Measurements from ENCODE around the gene SALL2.

Gene SALL2

DNA sequence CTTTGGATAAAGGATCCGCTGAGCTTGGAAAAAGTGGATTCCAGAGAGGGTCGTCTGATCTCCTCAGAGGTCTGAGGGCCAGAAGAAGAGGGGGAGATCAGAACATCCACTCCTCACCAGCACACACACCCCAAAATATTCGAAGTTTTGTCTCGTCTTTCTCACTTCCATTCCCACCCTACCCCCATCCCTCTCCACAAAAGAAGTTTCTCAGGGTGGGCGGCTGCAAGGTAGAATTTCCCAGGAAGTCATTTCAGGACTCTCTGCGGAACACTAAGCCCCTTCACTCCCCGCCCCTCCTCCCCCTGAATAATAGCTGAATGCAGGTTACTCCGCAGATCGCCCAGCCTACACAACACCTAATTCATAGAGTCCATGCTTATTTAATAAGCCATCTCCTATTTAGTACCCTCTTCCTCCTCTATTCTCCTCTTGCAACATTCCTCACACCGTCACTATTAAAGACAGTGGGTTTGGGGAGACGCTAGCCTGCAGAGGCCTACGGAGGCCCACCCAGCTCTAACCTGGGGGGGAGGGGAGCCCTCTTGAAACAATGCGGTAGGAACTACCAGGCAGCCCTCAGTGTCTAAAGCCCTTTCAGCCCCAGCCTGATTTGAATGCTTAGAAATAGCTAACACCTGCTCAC, 649 bp upstream of the SALL2 start:
- no peak for DNase-seq

DNA sequence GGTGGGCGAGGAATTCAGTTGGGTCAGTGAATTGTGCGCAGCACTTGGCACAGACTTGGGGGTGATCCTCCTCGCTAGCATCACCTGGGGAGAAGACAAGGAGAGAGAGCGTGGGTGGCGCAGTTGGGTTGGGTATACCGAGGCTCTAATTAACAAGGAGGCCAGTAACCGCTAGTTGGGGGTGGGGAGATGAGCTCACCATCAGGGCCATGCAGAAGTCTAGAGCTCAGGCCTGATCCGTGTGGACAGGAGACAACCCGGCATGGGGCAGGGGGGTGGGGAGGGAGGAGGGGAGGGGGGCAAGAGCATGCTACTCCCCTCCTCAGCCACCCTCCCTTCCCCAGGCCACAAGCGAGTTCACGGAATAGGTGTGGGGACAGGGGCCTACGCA, 580 bp downstream of the SALL2 start:
- DNase-seq: peak; percentile 29

DNA sequence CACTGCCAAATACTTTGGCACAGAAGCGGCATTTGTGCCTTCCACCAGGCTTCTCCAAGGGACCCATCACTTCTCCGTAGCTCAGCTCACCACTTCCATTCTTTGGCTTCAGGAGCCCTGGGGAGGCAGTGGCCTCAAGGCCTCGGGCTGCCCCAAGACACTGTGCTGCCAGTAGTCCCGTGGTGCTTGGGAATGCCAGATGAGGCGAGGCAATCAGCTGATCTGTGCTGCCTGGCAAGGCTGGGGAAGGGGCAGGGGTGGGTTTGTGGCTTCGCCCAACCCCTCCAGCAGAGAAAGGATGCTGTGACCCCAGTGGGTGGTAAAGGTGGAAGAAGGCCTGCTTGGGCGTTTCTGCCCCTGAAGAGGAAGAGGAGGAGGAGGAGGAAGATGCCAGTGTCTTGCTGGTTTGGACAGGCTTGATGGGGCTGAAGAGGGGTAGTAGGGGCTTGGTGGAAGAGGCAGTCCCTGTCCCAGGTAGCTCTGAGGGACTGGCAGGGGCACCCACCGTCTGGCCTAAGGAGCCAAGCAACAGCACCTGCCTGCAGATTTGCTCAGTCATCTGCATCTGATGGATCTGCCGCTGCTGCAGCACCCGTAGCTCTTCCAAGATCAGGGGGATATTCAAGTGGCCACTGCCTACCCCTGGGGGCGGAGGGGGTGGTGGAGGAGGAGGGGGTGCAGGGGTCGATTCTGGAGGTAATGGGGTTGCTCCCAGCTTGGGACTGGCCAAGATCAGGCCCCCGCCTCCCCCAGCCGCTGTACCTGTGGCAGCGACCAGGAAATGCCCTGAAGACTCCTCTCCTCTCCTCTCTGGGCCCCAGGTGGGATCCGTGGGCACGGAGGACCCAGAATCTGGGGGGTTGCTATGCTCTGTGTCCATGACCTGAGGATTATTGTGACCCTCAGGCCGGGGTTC, 1.3 kb downstream of the SALL2 start:
- DNase-seq: no peak

DNA sequence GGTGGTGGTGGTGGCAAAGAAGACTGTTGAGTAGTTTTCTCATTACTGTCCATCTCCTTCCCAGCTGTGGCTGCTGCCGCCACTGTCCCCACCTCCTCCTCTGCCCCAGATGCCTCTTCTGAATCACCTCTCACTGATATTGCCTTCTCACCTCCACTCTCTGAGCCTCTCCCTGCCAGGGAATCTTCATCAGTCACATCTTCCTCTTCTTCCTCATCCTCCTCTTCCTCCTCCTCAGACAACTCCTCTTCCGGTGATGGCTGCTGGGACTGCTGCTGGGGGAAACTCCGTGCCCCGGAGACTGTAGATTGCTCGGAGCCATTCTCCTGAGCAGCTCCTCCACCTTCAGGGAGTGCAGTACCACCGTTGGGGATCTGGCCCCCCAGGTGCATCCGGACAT, 2.9 kb downstream of the SALL2 start:
- DNase-seq: no peak

DNA sequence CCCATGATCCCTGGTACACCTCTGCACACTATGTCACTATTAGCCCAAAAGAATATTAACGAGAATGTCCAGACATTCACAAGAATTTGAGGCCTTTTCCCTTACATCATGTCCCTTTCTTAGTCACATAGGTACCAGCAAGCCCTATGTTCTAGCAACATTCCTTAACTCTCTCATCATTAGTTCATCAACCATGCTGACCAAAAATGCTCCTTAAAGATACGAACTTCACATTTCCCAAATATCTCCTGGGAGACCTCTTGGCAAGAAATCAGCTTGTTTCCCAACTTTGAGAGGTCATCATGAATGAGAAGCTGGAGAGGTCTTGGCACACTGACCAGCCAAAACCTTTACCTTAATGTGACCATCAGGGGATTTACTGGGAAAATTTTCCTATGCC, 4.6 kb downstream of the SALL2 start:
- DNase-seq: no peak

DNA sequence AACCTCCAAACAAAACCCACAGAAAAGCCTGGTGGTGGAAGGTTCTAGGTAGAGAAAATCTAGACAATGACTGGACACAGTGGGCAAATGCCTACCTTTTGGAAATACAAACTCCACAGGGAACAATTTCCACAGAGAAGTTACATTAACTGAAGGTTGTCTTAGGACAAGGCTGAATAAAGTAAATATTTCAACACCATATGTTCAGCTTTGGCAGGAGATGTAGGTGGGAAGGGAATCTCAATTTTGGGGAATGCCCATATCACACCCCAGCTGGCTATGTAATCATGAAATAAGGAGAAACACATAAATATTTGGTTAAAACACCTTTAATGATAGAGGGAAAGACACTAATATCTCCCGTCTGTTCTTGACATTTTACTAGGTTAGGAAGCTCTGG, 5.4 kb downstream of the SALL2 start:
- DNase-seq: no peak

DNA sequence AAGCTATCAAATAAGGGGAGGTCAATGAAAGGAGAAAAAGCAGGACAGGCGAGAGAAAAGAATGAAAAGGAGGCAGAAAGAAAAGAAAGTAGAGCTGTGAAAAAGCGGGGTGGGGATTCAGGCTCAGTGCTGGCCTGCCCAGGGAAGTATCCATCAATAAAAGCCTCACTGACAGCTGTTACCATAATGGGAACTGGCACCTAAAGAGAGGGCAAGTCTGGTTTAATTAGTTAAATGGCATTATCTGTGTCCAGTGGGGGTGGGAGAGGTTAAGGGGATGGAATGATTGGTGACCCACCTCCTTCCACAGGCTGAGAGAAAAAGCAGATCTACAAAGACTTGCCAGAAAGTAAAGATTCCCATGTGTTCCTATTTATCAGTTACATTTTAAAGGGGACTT, 7.4 kb downstream of the SALL2 start:
- no peak for DNase-seq

DNA sequence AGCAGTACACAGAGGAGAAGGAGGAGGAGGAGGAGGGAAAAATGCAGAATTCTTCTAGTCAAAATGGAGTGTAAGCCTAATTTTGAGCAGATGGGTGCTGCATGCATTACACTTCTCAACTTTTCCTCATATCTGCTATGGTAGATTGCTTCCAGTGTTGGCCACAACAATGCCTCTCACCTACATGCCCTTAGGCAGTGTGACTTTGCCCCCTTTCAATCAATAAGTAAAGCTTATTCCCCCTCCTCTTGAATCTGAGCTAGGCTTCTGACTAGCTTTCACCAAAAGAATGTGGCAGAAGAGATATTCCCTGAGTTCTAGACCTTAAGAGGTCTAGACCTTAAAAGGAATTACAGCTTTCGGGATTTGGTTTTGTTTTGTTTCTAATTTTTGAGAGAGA, 11.8 kb downstream of the SALL2 start:
- DNase-seq: no peak

DNA sequence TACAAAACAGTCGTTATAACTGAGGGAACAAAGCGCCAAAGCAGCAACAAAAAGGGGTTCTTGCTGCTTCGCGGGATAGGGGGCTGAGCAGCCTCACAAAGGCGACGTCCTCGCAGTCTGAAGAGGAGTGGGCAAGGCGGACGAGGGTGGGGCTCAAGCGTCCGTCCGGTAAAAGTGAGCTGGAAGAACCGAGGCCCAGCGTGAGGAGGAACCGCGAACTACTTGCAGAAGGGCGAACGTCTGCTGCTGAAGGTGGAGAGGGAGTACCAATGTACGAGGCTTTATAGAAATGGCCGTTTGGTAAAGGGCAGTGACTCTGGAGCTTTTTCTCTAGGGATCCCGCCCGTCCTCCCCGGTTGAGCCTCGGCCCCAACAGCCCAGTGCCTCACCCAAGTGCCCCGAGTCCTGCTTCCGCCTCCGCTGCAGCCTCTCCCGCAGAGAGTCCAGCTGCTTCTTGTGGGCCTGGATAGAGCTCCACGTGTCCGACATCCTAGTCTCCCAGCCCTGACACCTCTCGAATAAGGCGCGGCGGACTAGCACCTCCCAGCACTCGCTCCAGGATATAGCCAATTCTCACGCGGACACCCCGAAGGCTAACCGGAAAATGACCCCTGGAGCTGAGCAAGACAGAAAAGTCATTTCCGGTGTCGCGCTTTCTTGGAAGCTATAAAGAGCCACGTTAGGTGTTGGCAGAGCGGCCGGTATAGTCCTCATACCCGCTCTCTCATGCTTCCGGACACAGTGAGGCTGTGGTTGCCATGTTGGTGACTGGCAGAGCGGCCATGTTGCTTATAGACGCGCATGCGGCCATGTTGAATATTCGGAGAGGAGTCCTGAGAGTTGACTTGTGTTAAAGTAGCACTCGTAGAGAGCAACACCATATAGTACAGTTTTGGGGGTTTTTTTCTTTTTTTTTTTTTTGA, 15.2 kb downstream of the SALL2 start, which contains the start of gene METTL3:
Gene METTL3, minus strand, starts transcription at position 606 of the 923 bp plus-strand sequence. Its CDS starts 117 bp downstream, at position 489.
- peak; percentile 99 for DNase-seq

DNA sequence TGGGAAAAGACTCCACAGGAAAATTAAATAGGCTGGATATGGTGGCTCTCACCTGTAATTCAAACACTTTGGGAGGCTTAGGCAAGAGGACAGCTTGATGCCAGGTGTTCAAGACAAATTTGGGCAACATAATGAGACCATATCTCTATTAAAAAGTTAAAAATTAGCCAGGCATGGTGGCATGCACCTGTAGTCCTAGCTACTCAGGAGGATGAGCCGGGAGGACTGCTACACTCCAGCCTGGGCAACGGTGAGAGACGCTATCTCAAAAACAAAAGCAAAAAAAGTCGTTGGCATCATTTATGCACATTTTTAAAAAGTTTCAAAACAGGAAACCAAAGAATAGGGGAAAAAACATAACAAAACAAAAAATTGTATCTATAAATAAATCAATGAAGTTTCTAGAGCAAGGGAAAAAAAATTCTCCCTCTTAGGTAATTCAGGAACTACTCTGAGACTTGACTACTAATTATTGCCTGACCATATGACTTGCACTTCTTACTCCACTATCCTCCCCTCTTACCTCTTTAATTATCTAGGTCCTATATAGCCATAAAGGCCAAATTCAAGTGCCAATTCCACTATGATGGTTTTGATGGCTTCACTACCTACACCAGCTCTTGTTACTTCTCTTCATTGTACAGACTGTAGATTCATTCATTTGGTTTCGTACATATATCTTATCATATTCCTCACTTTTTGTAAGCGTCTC, 16.6 kb downstream of the SALL2 start:
- no peak for DNase-seq

DNA sequence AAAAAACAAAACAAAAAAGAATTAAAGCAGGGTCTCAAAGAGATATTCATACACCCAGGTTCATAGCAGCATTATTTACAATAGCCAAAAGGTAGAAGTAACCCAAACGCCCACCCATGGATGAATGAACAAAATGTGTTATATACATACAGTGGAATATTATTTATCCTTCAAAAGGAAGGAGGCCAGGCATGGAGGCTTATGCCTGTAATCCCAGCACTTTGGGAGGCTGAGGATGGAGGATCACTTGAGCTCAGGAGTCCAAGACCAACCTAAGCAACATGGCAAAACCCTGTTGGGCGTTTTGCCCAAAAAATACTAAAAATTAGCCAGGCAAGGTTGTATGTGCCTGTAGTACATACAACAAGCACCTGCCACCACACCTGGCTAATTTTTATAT, 19.6 kb downstream of the SALL2 start:
- DNase-seq: no peak

DNA sequence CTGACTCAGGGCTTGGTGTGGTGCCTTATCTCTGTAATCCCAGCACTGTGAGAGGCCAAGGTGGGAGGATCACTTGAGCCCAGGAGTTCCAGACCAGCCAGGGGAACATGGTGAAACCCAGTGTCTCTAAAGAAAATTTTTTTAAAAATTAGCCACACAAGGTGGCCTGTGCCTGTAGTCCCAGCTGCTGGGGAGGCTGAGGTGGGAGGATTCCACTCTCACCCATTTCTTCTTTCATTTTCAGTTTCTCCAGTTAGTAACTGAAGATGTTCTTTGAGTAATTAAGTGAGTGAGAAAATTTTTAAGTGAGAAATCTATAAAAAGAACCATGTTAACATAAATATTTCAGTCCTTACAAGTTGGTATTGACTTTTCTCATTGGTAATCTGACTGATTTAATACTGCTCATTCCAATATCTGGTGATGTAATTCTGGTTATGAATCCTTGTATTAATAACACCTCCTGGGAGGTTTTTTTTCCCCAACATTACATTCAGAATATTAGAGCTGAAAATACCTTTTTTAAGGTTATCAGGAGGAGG, 21.1 kb downstream of the SALL2 start:
- no peak for DNase-seq

DNA sequence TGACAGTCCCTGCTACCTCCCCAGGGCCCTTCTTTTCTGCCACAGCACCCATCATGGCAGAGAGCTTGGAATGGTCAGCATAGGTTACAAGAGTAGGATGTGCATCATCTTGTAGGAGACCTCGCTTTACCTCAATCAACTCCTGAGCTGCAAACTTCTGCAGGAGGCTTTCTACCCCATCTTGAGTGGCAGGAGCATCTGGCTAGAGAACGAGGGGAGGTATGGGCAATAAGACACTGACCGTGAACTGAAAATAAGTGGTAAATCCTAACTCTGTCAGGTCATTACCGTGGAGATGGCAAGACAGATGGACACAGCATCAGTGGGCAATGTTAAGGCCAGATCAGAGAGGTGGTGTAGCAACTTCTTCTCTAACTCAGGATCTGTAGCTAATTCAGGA, 22.8 kb downstream of the SALL2 start:
- DNase-seq: no peak

DNA sequence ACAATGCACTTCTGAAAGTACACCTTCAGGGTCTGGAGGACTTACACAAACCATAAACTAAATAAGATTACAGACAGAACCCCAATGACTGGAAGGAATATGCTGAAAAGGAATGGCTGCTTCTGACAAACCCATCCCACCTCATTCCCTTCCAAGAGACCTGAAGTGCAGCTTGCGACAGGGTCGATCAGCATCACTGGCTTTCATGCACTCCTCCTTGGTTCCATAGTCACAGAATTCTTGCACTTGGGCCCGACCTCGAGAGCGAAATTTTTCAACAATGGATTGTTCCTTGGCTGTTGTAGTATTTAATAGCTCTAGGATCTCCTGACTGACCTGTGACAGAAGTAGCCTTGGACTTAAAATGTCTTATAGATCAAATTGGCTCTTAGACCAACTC, 24.6 kb downstream of the SALL2 start:
- no peak for DNase-seq

DNA sequence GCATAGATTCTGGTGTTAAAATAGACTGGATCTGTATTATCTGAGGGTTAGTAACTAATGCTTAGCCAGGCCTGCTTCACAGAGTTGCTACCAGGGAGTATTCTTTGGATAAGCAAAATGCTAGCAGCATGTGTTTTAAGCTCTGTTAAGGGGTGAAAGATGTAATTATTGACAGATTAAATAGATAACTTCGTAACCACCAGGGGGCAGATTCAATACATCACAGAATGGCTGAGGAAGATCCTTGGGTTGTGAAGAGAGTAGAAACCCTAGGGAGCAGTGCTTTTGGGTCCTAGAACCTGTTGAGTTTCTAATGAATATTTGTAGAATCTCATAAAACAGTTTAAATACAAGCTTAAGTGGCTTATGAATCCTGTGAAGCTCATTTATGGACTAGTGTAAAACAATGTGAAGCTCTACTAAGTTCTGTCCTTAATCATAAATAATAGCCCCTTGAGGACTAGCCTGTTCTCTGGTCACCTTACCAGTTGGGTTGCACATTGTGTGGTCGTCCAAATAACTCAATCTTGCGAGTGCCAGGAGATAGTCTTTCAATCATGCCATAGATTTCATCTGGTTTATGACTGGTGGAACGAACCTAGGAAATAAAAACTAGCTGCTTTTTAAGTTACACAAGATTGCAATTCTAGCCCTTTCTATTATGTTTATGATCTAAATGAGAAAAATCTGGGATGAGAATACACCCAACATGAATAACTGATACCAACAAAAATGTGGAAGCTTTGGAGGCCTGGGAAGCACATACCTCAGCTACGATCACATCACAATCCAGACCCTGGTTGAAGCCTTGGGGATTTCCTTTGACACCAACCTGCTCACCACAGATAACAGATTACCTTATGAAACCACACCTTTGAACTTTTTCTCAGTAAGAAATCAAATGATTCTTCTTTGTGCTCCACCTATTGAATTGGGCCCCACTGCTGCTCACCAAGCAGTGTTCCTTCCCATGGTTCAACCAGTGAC, 27.3 kb downstream of the SALL2 start:
- peak; percentile 43 for DNase-seq

DNA sequence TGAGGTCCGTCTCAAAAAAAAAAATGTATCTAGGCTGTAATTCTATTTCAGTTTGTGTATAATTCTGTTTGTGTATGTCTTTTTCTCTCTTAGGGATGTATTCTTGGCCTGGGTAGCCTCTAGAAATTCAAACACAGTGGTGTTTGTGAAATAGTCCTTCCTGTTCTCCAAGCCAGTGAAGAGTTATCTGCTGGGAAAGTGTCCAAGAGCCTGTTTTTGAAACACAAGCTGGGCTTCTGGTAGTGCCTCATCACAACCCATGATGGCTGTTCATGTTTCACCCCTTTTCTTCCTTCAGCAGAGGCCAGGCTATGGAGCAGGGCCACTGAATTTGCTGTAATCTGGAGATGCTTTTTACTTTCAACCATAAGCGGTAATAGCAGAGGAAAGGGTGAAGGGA, 29.7 kb downstream of the SALL2 start:
- no peak for DNase-seq

DNA sequence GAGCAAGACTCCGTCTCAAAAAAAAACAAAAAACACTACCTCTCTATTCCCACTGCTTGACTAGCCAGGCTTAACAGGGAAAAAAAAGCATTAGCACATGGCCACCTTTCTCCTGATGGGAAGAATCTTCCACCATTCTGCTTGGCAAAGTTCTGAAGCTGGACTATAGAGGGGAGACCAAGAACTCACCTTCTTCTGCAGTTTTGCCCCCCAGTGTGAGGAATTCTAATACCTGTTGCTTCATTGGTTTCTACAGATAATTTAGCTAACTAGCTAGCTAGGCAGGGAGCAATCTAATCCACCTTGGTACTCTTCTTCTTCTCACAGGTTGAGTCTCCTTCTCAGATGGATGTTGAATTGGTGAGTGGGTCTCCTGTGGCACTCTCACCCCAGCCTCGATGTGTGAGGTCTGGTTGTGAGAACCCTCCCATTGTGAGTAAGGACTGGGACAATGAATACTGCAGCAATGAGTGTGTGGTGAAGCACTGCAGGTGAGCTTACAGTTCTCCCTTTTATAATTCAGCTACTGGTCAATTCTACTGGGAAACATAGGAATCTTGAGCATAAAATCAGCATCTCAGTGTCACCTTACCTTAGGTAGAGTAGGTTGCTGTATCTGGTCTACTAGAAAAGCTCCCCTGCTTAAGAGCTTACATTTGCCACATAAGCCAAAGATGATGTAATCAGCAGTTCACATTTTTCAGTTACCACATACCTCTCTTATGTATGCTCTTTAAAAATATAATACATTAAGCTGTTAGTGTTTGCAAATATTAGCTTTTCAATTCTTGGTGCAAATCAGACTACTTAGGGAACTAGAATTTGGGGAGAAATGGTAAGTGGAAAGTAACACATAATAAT, 31.0 kb downstream of the SALL2 start:
- DNase-seq: no peak

DNA sequence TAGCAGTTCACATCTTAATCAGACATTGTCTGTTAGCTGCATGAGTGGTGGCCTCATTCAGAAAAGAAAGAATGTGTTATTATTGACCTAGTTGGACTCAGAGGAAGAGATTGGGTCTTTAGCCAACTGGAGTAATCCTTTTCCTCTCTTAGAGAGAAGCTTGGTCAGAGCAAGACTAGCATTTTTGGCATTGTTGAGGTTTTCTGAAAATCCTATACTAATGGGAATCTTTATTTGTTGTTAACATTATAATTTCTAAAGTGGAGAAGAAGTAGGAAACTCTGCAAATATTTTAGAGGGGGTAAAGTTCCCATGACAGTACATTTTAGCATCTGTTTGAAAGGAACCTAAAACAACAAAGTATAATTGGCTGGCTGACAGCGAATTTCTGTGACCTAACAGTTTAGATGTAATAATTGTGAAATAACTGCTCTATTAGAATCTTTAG, 39.5 kb downstream of the SALL2 start:
- no peak for DNase-seq

DNA sequence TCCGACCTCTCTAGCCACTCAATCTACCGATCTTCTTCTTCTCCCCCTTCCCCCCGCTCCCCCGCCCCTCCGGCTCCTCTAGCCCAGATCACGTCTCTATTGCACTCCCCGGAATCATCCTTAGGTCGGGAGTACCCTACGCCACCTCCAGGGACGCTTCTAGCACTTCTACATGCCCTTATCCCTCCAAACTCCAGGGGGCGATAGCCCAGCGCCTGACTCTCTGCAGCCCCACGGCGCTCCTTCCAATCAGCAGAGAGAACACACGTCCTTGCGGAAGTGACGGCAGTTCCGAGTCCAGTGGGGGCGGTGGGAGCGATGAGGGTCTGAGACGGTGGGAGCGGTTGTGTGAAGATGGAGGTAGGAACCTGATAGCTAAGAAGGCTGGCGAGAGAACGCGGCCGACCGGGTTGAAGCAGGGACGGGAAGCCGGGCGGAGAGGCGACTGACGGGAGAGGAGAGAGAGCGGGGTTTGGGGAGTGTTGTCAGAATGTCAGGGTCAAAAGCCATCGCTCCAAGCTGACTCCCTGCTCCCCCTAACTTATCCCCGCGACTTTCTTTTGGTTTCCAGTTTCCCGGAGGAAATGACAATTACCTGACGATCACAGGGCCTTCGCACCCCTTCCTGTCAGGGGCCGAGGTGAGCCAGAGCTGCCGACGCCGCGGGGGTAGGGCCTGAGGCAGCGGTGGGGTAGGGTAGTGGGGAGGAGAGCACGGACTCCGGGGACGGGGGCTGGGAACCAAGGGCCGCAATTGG, 49.0 kb downstream of the SALL2 start, which contains the start of the genes RAB2B and TOX4:
Gene RAB2B, minus strand, starts transcription at position 35 of the 757 bp plus-strand sequence. CDS start 87 bp downstream, outside the sequence.
Gene TOX4, plus strand, starts transcription at position 271 of the 757 bp plus-strand sequence. Its CDS starts 84 bp downstream, at position 355.
- peak; percentile 99 for DNase-seq

Data from midbrain (tissue), 1 donor.